Measurements from ENCODE around the gene TET1.

The TET1 gene

GRCh38 chr10:68684413-68684812, 124.3 kb downstream of the TET1 start:
- TF ChIP-seq, protein P1, sequence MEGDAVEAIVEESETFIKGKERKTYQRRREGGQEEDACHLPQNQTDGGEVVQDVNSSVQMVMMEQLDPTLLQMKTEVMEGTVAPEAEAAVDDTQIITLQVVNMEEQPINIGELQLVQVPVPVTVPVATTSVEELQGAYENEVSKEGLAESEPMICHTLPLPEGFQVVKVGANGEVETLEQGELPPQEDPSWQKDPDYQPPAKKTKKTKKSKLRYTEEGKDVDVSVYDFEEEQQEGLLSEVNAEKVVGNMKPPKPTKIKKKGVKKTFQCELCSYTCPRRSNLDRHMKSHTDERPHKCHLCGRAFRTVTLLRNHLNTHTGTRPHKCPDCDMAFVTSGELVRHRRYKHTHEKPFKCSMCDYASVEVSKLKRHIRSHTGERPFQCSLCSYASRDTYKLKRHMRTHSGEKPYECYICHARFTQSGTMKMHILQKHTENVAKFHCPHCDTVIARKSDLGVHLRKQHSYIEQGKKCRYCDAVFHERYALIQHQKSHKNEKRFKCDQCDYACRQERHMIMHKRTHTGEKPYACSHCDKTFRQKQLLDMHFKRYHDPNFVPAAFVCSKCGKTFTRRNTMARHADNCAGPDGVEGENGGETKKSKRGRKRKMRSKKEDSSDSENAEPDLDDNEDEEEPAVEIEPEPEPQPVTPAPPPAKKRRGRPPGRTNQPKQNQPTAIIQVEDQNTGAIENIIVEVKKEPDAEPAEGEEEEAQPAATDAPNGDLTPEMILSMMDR (conservative IDR thresholded peaks at IDR 0.05; ENCODE audit: low read depth, low read length): no peak
- Histone ChIP-seq H3K4me2 (no peak overlapping the region), H3K27me3 (ENCODE audit: insufficient read depth, low read depth) (no peaks in the 10 kb centered on the region), H3K79me2 (ENCODE audit: insufficient read depth, low read depth) (no peaks in the 10 kb centered on the region), H3K4me1 (ENCODE audit: low read depth, poor library complexity, severe bottlenecking) (no peaks in the 10 kb centered on the region), H3K27ac (no peak overlapping the region), H2AFZ (ENCODE audit: low read depth) (no peak overlapping the region), H3K36me3 (ENCODE audit: insufficient read depth) (no peaks in the 10 kb centered on the region), H4K20me1 (ENCODE audit: insufficient read depth) (no peaks in the 10 kb centered on the region), H3K9ac (no peak overlapping the region), H3K4me3 (IDR thresholded peaks at IDR 0.05; ENCODE audit: insufficient read depth, low read depth, low read length) (no peak overlapping the region)

GRCh38 chr10:68696018-68696417, 135.9 kb downstream of the TET1 start:
- H3K9ac ChIP-seq: no peak overlapping the region
- no peak overlapping the region for H3K4me3 ChIP-seq (IDR thresholded peaks at IDR 0.05; ENCODE audit: insufficient read depth, low read depth, low read length)
- no peak overlapping the region for H3K4me2 ChIP-seq
- no peaks in the 10 kb centered on the region for H3K36me3 ChIP-seq (ENCODE audit: insufficient read depth)
- no peaks in the 10 kb centered on the region for H3K79me2 ChIP-seq (ENCODE audit: insufficient read depth, low read depth)
- no peaks in the 10 kb centered on the region for H3K27me3 ChIP-seq (ENCODE audit: insufficient read depth, low read depth)
- no peaks in the 10 kb centered on the region for H3K4me1 ChIP-seq (ENCODE audit: low read depth, poor library complexity, severe bottlenecking)
- TF ChIP-seq, protein P1 (conservative IDR thresholded peaks at IDR 0.05; ENCODE audit: low read depth, low read length): no peak
- H4K20me1 ChIP-seq (ENCODE audit: insufficient read depth): no peaks in the 10 kb centered on the region
- H2AFZ ChIP-seq (ENCODE audit: low read depth): no peak overlapping the region
- no peak overlapping the region for H3K27ac ChIP-seq

- Histone ChIP-seq H2AFZ (ENCODE audit: low read depth) (no peak overlapping the region), H3K4me1 (ENCODE audit: low read depth, poor library complexity, severe bottlenecking) (no peaks in the 10 kb centered on the region), H3K36me3 (ENCODE audit: insufficient read depth) (no peaks in the 10 kb centered on the region), H3K27ac (no peak overlapping the region), H4K20me1 (ENCODE audit: insufficient read depth) (no peaks in the 10 kb centered on the region), H3K4me3 (IDR thresholded peaks at IDR 0.05; ENCODE audit: insufficient read depth, low read depth, low read length) (no peak overlapping the region), H3K79me2 (ENCODE audit: insufficient read depth, low read depth) (no peaks in the 10 kb centered on the region), H3K27me3 (ENCODE audit: insufficient read depth, low read depth) (no peaks in the 10 kb centered on the region), H3K9ac (no peak overlapping the region), H3K4me2 (no peak overlapping the region)
- TF ChIP-seq, protein P1 (conservative IDR thresholded peaks at IDR 0.05; ENCODE audit: low read depth, low read length): no peak
Observed at GRCh38 chr10:68697106-68697505, 137.0 kb downstream of the TET1 start.

DNA sequence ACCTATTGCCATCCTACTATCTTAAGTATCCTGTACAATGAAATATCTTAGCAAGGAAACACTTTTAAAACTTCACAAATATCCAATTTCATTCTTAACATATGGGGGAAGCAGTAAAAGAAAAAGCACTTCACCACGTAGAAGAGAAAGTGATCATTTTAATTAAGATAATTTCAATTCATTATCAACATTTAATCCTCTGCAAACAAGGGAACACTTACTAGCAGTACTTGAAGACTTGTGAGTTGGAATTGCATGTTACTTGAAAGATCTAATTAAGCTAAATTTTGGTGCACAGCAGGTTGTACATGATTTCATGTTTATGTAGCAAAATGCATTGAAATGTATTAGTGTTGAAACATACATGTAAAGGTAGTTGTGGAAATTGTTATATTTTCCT, 140.1 kb downstream of the TET1 start:
- Histone ChIP-seq H3K27ac (no peak overlapping the region), H4K20me1 (ENCODE audit: insufficient read depth) (no peaks in the 10 kb centered on the region), H2AFZ (ENCODE audit: low read depth) (no peak overlapping the region), H3K9ac (no peak overlapping the region), H3K4me3 (IDR thresholded peaks at IDR 0.05; ENCODE audit: insufficient read depth, low read depth, low read length) (no peak overlapping the region), H3K4me2 (no peak overlapping the region), H3K27me3 (ENCODE audit: insufficient read depth, low read depth) (no peaks in the 10 kb centered on the region), H3K4me1 (ENCODE audit: low read depth, poor library complexity, severe bottlenecking) (no peaks in the 10 kb centered on the region), H3K79me2 (ENCODE audit: insufficient read depth, low read depth) (no peaks in the 10 kb centered on the region), H3K36me3 (ENCODE audit: insufficient read depth) (no peaks in the 10 kb centered on the region)
- TF ChIP-seq, protein P1 (conservative IDR thresholded peaks at IDR 0.05; ENCODE audit: low read depth, low read length): no peak

Data from KMS-11 (cell line).